HCT116 (cell line): ENCODE results near the gene WDR93. TPM values are rescaled to one million over a fixed set of nuclear protein-coding genes. Genes with fewer than 3 reads are reported as not detected.

Experiments
- ATAC-seq: fragments of 200-7000 bp; cut with Tn5 transposase; 2 replicates; pipeline ENCODE4 v1.9.1; 2020; ENCODE audit warnings: mild to moderate bottlenecking, moderate library complexity
- BruUV-seq: library from RNA; stranded (reverse); fragments of 400-500 nt; replicated peaks from 2 replicates; lab custom pipeline; 2021; lab: Mats Ljungman, UMichigan
- CTCF ChIA-PET: fragments of 300-600 bp; sonication (Branson Sonifier 250); formaldehyde crosslinking; loops from one replicate; lab custom pipeline; 2021; ENCODE audit warnings: antibody characterized with exemption; lab: Charles Lee
- POLR2A ChIA-PET: fragments of 300-600, 350-600 bp; sonication (Branson Sonifier 250); formaldehyde crosslinking; loops from one replicate; lab custom pipeline; 2021; ENCODE audit warnings: antibody characterized with exemption; lab: Charles Lee
- RAD21 ChIA-PET, 2 experiments: fragments of 300-600 bp; sonication (Branson Sonifier 250); formaldehyde crosslinking; loops; one replicate each; lab custom pipeline; 2023; ENCODE audit warnings: low total read pairs in 2 of 2; ENCODE audit not compliant: uncharacterized antibody in 2 of 2, unreplicated experiment in 2 of 2, low non-redundant PET in 1 of 2; lab: Charles Lee
- DNase-seq: peaks from one replicate; pipeline ENCODE4 v3.0.0-alpha.2; 2010; ENCODE audit warnings: low read depth, low spot score
- H2AFZ ChIP-seq: fragments of 200-600 bp; shearing (Covaris generic), sonication (generic); 2 replicates; pipeline ENCODE4 v1.6.1; 2017; ENCODE audit warnings: low read depth, mixed run types, mixed read lengths, antibody characterized with exemption, low read length; ENCODE audit not compliant: poor library complexity, severe bottlenecking
- H3K27ac ChIP-seq: 2 replicates; pipeline ENCODE4 v1.5.1; 2012; ENCODE audit warnings: low read depth, low read length
- H3K27me3 ChIP-seq: fragments of 200-600 bp; sonication (generic); 2 replicates; pipeline ENCODE4 v1.6.1; 2016; ENCODE audit warnings: mixed run types, low read length, mixed read lengths; ENCODE audit not compliant: insufficient read depth
- H3K36me3 ChIP-seq, 2 experiments: fragments of 200-500 bp in 1 of 2; fragments of 200-600 bp in 1 of 2; sonication (Bioruptor generic) in 1 of 2; sonication (generic) in 1 of 2; 2 replicates each; pipeline versions ENCODE4 v1.5.1 to v1.6.1; 2014 to 2016; ENCODE audit warnings: low read length in 2 of 2, inconsistent platforms in 1 of 2, mixed read lengths in 1 of 2, mixed run types in 1 of 2; ENCODE audit not compliant: insufficient read depth in 2 of 2, control insufficient read depth in 1 of 2
- H3K4me1 ChIP-seq, 2 experiments: fragments of 200-600 bp in 1 of 2; sonication (generic) in 1 of 2; 2 replicates each; pipeline versions ENCODE4 v1.5.1 to v1.6.1; 2012 to 2017; ENCODE audit warnings: low read length in 2 of 2, inconsistent platforms in 1 of 2, mild to moderate bottlenecking in 1 of 2, mixed read lengths in 1 of 2, mixed run types in 1 of 2, moderate library complexity in 1 of 2; ENCODE audit not compliant: insufficient read depth in 2 of 2, control insufficient read depth in 1 of 2
- H3K4me2 ChIP-seq: fragments of 200-600 bp; sonication (generic); 2 replicates; pipeline ENCODE4 v1.6.1; 2017; ENCODE audit warnings: mixed run types, low read length, mixed read lengths
- H3K4me3 ChIP-seq, 2 experiments: fragments of 200-600 bp in 1 of 2; sonication (generic) in 1 of 2; replicated peaks in 1 of 2; 2 replicates each; pipeline ENCODE4 v1.5.1; 2011 to 2016; ENCODE audit warnings: low read length in 2 of 2, control low read depth in 1 of 2, low read depth in 1 of 2, mild to moderate bottlenecking in 1 of 2, mixed read lengths in 1 of 2, mixed run types in 1 of 2
- H3K79me2 ChIP-seq: fragments of 200-600 bp; sonication (generic); 2 replicates; pipeline ENCODE4 v1.6.1; 2017; ENCODE audit warnings: mild to moderate bottlenecking, mixed run types, low read length, moderate library complexity, mixed read lengths; ENCODE audit not compliant: insufficient read depth
- H3K9ac ChIP-seq: fragments of 200-600 bp; sonication (generic); 2 replicates; pipeline ENCODE4 v1.6.1; 2016; ENCODE audit warnings: low read length, mixed read lengths
- H3K9me2 ChIP-seq: fragments of 200-600 bp; sonication (generic), shearing (Covaris generic); 2 replicates; pipeline ENCODE4 v1.6.1; 2017; ENCODE audit warnings: mixed run types, mild to moderate bottlenecking, moderate library complexity; ENCODE audit not compliant: insufficient read depth
- H3K9me3 ChIP-seq, 2 experiments: fragments of 200-500 bp in 1 of 2; fragments of 200-600 bp in 1 of 2; sonication (Bioruptor generic) in 1 of 2; sonication (generic) in 1 of 2; 2 replicates each; pipeline ENCODE4 v1.6.1; 2014 to 2017; ENCODE audit warnings: low read length in 2 of 2, mixed read lengths in 2 of 2, inconsistent platforms in 1 of 2, low read depth in 1 of 2, mild to moderate bottlenecking in 1 of 2, mixed run types in 1 of 2, moderate library complexity in 1 of 2; ENCODE audit not compliant: control insufficient read depth in 1 of 2, insufficient read depth in 1 of 2
- H4K20me1 ChIP-seq: fragments of 200-600 bp; sonication (generic), shearing (Covaris generic); 2 replicates; pipeline ENCODE4 v1.6.1; 2017; ENCODE audit warnings: mixed run types, mild to moderate bottlenecking, moderate library complexity; ENCODE audit not compliant: insufficient read depth
- CBX3 ChIP-seq: IDR thresholded peaks from 2 replicates; pipeline ENCODE4 v1.6.1; 2012; ENCODE audit warnings: low read depth
- POLR2A ChIP-seq: IDR thresholded peaks from 2 replicates; pipeline ENCODE4 v1.7.0; 2011; ENCODE audit warnings: borderline replicate concordance; ENCODE audit not compliant: insufficient read depth, insufficient read length; ENCODE audit errors: extremely low read depth
- SP1 ChIP-seq: IDR thresholded peaks from 2 replicates; pipeline ENCODE4 v1.6.1; 2012; ENCODE audit warnings: low read depth
- SRF ChIP-seq: IDR thresholded peaks from 2 replicates; pipeline ENCODE4 v1.6.1; 2012; ENCODE audit warnings: low read depth
- YY1 ChIP-seq: IDR thresholded peaks from 2 replicates; pipeline ENCODE4 v1.6.1; 2011; ENCODE audit warnings: low read length, low read depth, moderate library complexity, mild to moderate bottlenecking; ENCODE audit not compliant: insufficient replicate concordance; ENCODE audit errors: extremely low read depth
- ZNF274 ChIP-seq: fragments of 200-500 bp; sonication (Bioruptor generic); IDR thresholded peaks from 2 replicates; pipeline ENCODE4 v1.6.1; 2014; ENCODE audit warnings: mild to moderate bottlenecking, low read depth, low read length, inconsistent platforms
- intact Hi-C: fragments of 100-400 bp; cut with micrococcal nuclease; formaldehyde crosslinking; loops from 2 replicates; pipeline ENCODE4 v1.10.0; 2022
- total RNA-seq: library from RNA; stranded (reverse); gene quantifications from one replicate; pipeline ENCODE4 v1.2.1, GENCODE V29; 2021; ENCODE audit not compliant: unreplicated experiment
- TF ChIP-seq, protein P1 (sequence below): IDR thresholded peaks from 2 replicates; pipeline ENCODE4 v1.6.1; 2012
- TF ChIP-seq, protein P2 (sequence below), 3 experiments: fragments of 200-600 bp in 1 of 3; sonication (generic) in 1 of 3; IDR thresholded peaks in 2 of 3; conservative IDR thresholded peaks in 1 of 3; 2 replicates each; pipeline ENCODE4 v1.5.1; 2012 to 2017; ENCODE audit warnings: low read depth in 2 of 3, low read length in 2 of 3, antibody characterized with exemption in 1 of 3, borderline replicate concordance in 1 of 3, control low read depth in 1 of 3, mild to moderate bottlenecking in 1 of 3, mixed read lengths in 1 of 3, mixed run types in 1 of 3, moderate library complexity in 1 of 3; ENCODE audit not compliant: insufficient read depth in 1 of 3
- TF ChIP-seq, protein P3 (sequence below): IDR thresholded peaks from 2 replicates; pipeline ENCODE4 v1.6.1; 2011; ENCODE audit warnings: mild to moderate bottlenecking, low read length, moderate library complexity; ENCODE audit not compliant: insufficient replicate concordance; ENCODE audit errors: extremely low read depth

Gene WDR93
- total RNA-seq, 1 experiment from 2014 or later, result 0.42 TPM

DNA sequence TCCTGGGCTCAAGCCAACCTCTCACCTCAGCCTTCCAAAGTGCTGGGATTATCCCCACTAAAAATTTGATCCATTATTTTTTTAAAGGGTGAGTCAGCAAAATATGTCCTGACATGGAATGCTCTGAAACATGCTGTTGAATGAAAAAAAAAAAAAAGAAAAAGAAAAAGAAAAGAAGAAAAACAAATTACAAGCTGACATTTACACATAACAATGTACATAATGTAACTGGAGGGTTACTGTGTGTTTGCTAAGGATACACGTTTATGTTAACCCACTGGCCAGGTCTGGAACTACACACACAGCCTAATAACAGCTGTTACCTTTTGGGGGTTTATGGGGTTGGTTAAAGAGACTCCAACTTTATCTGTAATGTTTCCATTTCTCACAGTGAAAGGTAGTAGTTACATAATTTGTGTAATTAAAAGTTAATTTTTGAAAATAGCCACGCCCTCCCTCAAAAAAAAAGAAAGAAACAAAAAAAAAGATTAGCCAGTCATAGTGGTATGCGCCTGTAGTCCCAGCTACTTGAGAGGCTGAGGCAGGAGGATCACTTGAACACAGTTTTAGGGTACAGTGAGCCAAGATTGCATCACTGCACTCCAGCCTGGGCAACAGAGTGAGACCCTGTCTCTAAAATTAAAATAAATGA, 82.4 kb downstream of the WDR93 start:
- Histone ChIP-seq H3K9me2 (no peaks in the 10 kb centered on the region), H3K4me3 (no peak overlapping the region), H4K20me1 (no peaks in the 10 kb centered on the region), H3K36me3 (no peaks in the 10 kb centered on the region), H3K4me1 (peaks cover 6 to 38% of the 10 kb centered on the region in 2 experiments), H3K27me3 (no peaks in the 10 kb centered on the region), H3K79me2 (no peaks in the 10 kb centered on the region), H3K27ac (no peak overlapping the region), H3K9me3 (no peaks in the 10 kb centered on the region), H3K4me2 (no peak overlapping the region), H3K9ac (no peak overlapping the region), H2AFZ (peak overlapping the region; percentile 67)
- ATAC-seq (peak; percentile 52), DNase-seq (peak; percentile 29)
- ChIA-PET CTCF (interaction anchor here (0.7 to 2.9 kb wide), 8 partner anchors 9 to 735 kb away, joined by 3 to 16 read pairs (median 4); no protein-coding TSS in a partner anchor), RAD21 (no interaction called here), POLR2A (interaction anchor here (1.1 kb wide), 1 partner anchor 99 kb away, joined by 3 read pairs; no protein-coding TSS in a partner anchor)
- no TSS peak for BruUV-seq
- TF ChIP-seq YY1 (no peak), POLR2A (no peak), SP1 (no peak), CBX3 (no peak), SRF (no peak), ZNF274 (no peak)
- TF ChIP-seq, protein P1, sequence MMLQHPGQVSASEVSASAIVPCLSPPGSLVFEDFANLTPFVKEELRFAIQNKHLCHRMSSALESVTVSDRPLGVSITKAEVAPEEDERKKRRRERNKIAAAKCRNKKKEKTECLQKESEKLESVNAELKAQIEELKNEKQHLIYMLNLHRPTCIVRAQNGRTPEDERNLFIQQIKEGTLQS, result no peak
- TF ChIP-seq, protein P2, sequence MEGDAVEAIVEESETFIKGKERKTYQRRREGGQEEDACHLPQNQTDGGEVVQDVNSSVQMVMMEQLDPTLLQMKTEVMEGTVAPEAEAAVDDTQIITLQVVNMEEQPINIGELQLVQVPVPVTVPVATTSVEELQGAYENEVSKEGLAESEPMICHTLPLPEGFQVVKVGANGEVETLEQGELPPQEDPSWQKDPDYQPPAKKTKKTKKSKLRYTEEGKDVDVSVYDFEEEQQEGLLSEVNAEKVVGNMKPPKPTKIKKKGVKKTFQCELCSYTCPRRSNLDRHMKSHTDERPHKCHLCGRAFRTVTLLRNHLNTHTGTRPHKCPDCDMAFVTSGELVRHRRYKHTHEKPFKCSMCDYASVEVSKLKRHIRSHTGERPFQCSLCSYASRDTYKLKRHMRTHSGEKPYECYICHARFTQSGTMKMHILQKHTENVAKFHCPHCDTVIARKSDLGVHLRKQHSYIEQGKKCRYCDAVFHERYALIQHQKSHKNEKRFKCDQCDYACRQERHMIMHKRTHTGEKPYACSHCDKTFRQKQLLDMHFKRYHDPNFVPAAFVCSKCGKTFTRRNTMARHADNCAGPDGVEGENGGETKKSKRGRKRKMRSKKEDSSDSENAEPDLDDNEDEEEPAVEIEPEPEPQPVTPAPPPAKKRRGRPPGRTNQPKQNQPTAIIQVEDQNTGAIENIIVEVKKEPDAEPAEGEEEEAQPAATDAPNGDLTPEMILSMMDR (IDR thresholded peaks at IDR 0.05 in 2 of 3, conservative IDR thresholded peaks at IDR 0.05 in 1 of 3; ENCODE audit: borderline replicate concordance in 1 of 3, insufficient read depth in 1 of 3, low read depth in 2 of 3, low read length in 2 of 3), result peak in 2 of 3 experiments; percentile 38 to 54; a peak in 4 of 6 replicates
- TF ChIP-seq, protein P3, sequence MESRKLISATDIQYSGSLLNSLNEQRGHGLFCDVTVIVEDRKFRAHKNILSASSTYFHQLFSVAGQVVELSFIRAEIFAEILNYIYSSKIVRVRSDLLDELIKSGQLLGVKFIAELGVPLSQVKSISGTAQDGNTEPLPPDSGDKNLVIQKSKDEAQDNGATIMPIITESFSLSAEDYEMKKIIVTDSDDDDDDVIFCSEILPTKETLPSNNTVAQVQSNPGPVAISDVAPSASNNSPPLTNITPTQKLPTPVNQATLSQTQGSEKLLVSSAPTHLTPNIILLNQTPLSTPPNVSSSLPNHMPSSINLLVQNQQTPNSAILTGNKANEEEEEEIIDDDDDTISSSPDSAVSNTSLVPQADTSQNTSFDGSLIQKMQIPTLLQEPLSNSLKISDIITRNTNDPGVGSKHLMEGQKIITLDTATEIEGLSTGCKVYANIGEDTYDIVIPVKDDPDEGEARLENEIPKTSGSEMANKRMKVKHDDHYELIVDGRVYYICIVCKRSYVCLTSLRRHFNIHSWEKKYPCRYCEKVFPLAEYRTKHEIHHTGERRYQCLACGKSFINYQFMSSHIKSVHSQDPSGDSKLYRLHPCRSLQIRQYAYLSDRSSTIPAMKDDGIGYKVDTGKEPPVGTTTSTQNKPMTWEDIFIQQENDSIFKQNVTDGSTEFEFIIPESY, result no peak
- intact Hi-C loops, result no loop called here
